ENCODE measurements around the gene BST2.

- TF ChIP-seq ZNF316 (IDR thresholded peaks at IDR 0.05) = no peak
- no peak for TF ChIP-seq CTCF (IDR thresholded peaks at IDR 0.05 in 2 of 3, conservative IDR thresholded peaks at IDR 0.05 in 1 of 3; ENCODE audit: insufficient read depth in 2 of 3, low read depth in 1 of 3, low read length in 3 of 3)
- no peak for TF ChIP-seq FOXJ3 (CRISPR knock-in tag; IDR thresholded peaks at IDR 0.05)
- TF ChIP-seq, protein P1, sequence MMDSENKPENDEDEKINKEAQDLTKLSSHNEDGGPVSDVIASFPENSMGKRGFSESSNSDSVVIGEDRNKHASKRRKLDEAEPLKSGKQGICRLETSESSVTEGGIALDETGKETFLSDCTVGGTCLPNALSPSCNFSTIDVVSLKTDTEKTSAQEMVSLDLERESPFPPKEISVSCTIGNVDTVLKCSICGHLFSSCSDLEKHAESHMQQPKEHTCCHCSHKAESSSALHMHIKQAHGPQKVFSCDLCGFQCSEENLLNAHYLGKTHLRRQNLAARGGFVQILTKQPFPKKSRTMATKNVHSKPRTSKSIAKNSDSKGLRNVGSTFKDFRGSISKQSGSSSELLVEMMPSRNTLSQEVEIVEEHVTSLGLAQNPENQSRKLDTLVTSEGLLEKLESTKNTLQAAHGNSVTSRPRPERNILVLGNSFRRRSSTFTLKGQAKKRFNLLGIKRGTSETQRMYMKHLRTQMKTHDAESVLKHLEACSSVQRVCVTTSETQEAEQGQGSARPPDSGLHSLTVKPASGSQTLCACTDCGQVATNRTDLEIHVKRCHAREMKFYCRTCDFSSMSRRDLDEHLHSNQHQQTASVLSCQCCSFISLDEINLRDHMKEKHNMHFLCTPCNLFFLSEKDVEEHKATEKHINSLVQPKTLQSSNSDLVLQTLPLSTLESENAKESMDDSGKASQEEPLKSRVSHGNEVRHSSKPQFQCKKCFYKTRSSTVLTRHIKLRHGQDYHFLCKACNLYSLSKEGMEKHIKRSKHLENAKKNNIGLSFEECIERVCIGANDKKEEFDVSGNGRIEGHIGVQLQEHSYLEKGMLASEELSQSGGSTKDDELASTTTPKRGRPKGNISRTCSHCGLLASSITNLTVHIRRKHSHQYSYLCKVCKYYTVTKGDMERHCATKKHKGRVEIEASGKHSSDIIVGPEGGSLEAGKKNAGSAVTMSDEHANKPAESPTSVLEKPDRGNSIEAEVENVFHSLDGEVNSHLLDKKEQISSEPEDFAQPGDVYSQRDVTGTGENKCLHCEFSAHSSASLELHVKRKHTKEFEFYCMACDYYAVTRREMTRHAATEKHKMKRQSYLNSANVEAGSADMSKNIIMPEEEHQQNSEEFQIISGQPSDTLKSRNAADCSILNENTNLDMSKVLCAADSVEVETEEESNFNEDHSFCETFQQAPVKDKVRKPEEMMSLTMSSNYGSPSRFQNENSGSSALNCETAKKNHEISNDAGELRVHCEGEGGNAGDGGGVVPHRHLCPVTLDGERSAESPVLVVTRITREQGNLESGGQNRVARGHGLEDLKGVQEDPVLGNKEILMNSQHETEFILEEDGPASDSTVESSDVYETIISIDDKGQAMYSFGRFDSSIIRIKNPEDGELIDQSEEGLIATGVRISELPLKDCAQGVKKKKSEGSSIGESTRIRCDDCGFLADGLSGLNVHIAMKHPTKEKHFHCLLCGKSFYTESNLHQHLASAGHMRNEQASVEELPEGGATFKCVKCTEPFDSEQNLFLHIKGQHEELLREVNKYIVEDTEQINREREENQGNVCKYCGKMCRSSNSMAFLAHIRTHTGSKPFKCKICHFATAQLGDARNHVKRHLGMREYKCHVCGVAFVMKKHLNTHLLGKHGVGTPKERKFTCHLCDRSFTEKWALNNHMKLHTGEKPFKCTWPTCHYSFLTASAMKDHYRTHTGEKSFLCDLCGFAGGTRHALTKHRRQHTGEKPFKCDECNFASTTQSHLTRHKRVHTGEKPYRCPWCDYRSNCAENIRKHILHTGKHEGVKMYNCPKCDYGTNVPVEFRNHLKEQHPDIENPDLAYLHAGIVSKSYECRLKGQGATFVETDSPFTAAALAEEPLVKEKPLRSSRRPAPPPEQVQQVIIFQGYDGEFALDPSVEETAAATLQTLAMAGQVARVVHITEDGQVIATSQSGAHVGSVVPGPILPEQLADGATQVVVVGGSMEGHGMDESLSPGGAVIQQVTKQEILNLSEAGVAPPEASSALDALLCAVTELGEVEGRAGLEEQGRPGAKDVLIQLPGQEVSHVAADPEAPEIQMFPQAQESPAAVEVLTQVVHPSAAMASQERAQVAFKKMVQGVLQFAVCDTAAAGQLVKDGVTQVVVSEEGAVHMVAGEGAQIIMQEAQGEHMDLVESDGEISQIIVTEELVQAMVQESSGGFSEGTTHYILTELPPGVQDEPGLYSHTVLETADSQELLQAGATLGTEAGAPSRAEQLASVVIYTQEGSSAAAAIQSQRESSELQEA (IDR thresholded peaks at IDR 0.05; ENCODE audit: low read depth) = no peak
- TF ChIP-seq, protein P2, sequence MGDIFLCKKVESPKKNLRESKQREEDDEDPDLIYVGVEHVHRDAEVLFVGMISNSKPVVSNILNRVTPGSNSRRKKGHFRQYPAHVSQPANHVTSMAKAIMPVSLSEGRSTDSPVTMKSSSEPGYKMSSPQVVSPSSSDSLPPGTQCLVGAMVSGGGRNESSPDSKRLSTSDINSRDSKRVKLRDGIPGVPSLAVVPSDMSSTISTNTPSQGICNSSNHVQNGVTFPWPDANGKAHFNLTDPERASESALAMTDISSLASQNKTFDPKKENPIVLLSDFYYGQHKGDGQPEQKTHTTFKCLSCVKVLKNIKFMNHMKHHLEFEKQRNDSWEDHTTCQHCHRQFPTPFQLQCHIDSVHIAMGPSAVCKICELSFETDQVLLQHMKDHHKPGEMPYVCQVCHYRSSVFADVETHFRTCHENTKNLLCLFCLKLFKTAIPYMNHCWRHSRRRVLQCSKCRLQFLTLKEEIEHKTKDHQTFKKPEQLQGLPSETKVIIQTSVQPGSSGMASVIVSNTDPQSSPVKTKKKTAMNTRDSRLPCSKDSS (IDR thresholded peaks at IDR 0.05; ENCODE audit: low read depth, partially characterized antibody) = no peak
- TF ChIP-seq ZKSCAN1 (IDR thresholded peaks at IDR 0.05; ENCODE audit: low read depth, low read length) = no peak
- TF ChIP-seq, protein P3, sequence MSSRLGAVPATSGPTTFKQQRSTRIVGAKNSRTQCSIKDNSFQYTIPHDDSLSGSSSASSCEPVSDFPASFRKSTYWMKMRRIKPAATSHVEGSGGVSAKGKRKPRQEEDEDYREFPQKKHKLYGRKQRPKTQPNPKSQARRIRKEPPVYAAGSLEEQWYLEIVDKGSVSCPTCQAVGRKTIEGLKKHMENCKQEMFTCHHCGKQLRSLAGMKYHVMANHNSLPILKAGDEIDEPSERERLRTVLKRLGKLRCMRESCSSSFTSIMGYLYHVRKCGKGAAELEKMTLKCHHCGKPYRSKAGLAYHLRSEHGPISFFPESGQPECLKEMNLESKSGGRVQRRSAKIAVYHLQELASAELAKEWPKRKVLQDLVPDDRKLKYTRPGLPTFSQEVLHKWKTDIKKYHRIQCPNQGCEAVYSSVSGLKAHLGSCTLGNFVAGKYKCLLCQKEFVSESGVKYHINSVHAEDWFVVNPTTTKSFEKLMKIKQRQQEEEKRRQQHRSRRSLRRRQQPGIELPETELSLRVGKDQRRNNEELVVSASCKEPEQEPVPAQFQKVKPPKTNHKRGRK (tag; IDR thresholded peaks at IDR 0.05) = no peak
- no peak for TF ChIP-seq SP2 (IDR thresholded peaks at IDR 0.05; ENCODE audit: extremely low read depth, low read depth, low read length, poor library complexity, severe bottlenecking)
Observed at GRCh38 chr19:17378271-17378670, 27.2 kb downstream of the BST2 start.
